Measurements from ENCODE around the gene BST1.

The BST1 gene

GRCh38 chr4:15778289-15779241 is 75.7 kb downstream of the BST1 start, which contains the start of gene CD38:
Gene CD38 (plus strand): TSS chr4:15778328. CDS start chr4:15778415, 87 bp downstream.
- DNase-seq (ENCODE audit: low read depth) = no peak

GRCh38 chr4:15779306-15779705 is 76.4 kb downstream of the BST1 start:
- peak; percentile 63 for DNase-seq (ENCODE audit: low read depth)
- H3K4me3 ChIP-seq (ENCODE audit: control insufficient read depth, low read depth, low read length) = peak overlapping the region; percentile 45
- peak; percentile 55 for TF ChIP-seq CTCF (conservative IDR thresholded peaks at IDR 0.05; ENCODE audit: control insufficient read depth, insufficient read depth, low read depth, low read length)

More at GRCh38 chr4:15778289-15779241, 75.7 kb downstream of the BST1 start, which contains the start of gene CD38:
- peak within 1 kb of the TSS; percentile 45 for H3K4me3 ChIP-seq (ENCODE audit: control insufficient read depth, low read depth, low read length)
- TF ChIP-seq CTCF (conservative IDR thresholded peaks at IDR 0.05; ENCODE audit: control insufficient read depth, insufficient read depth, low read depth, low read length) = no peak

- DNase-seq (ENCODE audit: low read depth) = no peak
Measured at GRCh38 chr4:15779809-15780208, 76.9 kb downstream of the BST1 start.

DNA sequence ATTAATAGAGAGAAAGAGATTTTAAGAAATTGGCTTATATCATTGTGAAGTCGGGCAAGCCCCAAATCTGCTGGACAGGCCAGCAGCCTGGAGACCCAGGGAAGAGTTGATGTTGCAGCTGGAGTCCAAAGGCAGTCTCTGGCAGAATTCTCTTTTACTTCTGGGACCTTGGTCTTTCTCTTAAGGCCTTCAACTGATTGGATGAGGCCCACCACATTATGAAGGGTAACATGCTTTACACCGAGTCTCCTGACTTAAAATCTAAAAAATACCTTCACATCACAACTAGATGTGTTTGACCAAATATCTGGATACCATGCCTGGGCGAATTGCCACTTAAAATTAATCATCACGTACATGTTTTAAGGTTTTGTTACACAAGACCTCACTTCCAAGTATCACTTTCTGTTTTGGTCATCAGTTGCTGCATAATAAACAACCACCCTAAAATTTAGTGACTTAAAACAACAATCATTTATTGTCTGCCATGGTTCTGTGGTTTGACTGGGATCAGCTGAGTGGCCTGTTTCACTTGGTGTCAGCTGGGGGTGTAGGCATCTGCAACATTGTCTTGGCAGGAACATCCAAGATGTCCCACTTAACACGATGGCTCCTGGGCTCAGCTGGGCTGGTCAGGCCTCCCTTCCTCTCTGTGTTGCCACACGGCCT is 78.7 kb downstream of the BST1 start:
- DNase-seq (ENCODE audit: low read depth) = peak; percentile 41
- TF ChIP-seq CTCF (conservative IDR thresholded peaks at IDR 0.05; ENCODE audit: control insufficient read depth, insufficient read depth, low read depth, low read length) = no peak
- no peak overlapping the region for H3K4me3 ChIP-seq (ENCODE audit: control insufficient read depth, low read depth, low read length)

More at GRCh38 chr4:15779809-15780208, 76.9 kb downstream of the BST1 start:
- no peak for TF ChIP-seq CTCF (conservative IDR thresholded peaks at IDR 0.05; ENCODE audit: control insufficient read depth, insufficient read depth, low read depth, low read length)
- no peak overlapping the region for H3K4me3 ChIP-seq (ENCODE audit: control insufficient read depth, low read depth, low read length)

All from fibroblast of mammary gland (primary cell).